ENCODE results near the gene LMNTD1.

The LMNTD1 gene

DNA sequence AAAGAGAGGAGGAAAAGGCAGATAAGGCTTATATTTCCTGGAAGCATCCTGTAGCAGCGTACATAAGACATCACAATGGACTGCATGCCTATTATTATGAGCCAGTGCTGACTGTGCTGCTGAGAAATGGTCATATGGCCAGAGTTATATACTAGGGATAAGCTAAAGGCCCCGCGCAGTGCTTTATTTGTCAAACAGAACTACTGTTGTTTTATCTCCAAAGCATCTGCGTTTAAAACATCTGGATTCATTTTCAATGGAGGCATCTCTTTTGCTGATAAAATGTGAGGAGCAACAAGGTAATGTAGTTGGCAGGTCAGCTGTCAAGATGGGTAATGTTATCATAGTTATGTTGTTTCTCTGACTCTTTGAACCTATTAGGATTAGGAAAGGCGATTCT, 28.0 kb upstream of the LMNTD1 start:
- H3K4me3 ChIP-seq (ENCODE audit: low read depth, low read length) = no peak overlapping the region
- H3K27ac ChIP-seq (ENCODE audit: extremely low read depth, low read depth, low read length) = no peak overlapping the region
- H3K36me3 ChIP-seq (ENCODE audit: control insufficient read depth in 2 of 2, insufficient read depth in 1 of 2, low read length in 2 of 2) = no peaks in the 10 kb centered on the region
- H3K4me1 ChIP-seq (ENCODE audit: control insufficient read depth, insufficient read depth, low read length) = peaks cover 8% of the 10 kb centered on the region; the same call in 1 of the 2 replicates
- no peak for TF ChIP-seq ZNF248 (tag by site-specific recombination; IDR thresholded peaks at IDR 0.05)
- no peak for TF ChIP-seq ZNF658 (tag by site-specific recombination; IDR thresholded peaks at IDR 0.05)
- TF ChIP-seq, protein P1, sequence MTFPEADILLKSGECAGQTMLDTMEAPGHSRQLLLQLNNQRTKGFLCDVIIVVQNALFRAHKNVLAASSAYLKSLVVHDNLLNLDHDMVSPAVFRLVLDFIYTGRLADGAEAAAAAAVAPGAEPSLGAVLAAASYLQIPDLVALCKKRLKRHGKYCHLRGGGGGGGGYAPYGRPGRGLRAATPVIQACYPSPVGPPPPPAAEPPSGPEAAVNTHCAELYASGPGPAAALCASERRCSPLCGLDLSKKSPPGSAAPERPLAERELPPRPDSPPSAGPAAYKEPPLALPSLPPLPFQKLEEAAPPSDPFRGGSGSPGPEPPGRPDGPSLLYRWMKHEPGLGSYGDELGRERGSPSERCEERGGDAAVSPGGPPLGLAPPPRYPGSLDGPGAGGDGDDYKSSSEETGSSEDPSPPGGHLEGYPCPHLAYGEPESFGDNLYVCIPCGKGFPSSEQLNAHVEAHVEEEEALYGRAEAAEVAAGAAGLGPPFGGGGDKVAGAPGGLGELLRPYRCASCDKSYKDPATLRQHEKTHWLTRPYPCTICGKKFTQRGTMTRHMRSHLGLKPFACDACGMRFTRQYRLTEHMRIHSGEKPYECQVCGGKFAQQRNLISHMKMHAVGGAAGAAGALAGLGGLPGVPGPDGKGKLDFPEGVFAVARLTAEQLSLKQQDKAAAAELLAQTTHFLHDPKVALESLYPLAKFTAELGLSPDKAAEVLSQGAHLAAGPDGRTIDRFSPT (tag by site-specific recombination; IDR thresholded peaks at IDR 0.05) = no peak
- no peak for TF ChIP-seq ZBTB48 (tag by site-specific recombination; IDR thresholded peaks at IDR 0.05)
- no peak for TF ChIP-seq GLIS1 (tag by site-specific recombination; IDR thresholded peaks at IDR 0.05)
- TF ChIP-seq, protein P2, sequence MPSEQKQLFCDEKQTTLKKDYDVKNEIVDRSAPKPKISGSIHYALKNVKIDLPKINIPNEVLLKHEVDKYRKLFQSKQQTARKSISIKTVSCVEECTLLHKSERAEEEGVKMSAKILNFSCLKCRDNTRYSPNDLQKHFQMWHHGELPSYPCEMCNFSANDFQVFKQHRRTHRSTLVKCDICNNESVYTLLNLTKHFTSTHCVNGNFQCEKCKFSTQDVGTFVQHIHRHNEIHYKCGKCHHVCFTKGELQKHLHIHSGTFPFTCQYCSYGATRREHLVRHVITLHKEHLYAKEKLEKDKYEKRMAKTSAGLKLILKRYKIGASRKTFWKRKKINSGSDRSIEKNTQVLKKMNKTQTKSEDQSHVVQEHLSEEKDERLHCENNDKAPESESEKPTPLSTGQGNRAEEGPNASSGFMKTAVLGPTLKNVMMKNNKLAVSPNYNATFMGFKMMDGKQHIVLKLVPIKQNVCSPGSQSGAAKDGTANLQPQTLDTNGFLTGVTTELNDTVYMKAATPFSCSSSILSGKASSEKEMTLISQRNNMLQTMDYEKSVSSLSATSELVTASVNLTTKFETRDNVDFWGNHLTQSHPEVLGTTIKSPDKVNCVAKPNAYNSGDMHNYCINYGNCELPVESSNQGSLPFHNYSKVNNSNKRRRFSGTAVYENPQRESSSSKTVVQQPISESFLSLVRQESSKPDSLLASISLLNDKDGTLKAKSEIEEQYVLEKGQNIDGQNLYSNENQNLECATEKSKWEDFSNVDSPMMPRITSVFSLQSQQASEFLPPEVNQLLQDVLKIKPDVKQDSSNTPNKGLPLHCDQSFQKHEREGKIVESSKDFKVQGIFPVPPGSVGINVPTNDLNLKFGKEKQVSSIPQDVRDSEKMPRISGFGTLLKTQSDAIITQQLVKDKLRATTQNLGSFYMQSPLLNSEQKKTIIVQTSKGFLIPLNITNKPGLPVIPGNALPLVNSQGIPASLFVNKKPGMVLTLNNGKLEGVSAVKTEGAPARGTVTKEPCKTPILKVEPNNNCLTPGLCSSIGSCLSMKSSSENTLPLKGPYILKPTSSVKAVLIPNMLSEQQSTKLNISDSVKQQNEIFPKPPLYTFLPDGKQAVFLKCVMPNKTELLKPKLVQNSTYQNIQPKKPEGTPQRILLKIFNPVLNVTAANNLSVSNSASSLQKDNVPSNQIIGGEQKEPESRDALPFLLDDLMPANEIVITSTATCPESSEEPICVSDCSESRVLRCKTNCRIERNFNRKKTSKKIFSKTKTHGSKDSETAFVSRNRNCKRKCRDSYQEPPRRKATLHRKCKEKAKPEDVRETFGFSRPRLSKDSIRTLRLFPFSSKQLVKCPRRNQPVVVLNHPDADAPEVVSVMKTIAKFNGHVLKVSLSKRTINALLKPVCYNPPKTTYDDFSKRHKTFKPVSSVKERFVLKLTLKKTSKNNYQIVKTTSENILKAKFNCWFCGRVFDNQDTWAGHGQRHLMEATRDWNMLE (tag by site-specific recombination; conservative IDR thresholded peaks at IDR 0.05; ENCODE audit: low read depth) = no peak
- TF ChIP-seq REPIN1 (tag by site-specific recombination; IDR thresholded peaks at IDR 0.05; ENCODE audit: low read depth) = no peak
- TF ChIP-seq IKZF3 (tag by site-specific recombination; IDR thresholded peaks at IDR 0.05) = no peak
- TF ChIP-seq ZNF174 (tag by site-specific recombination; IDR thresholded peaks at IDR 0.05) = no peak
- no peak for TF ChIP-seq ZNF501 (tag by site-specific recombination; IDR thresholded peaks at IDR 0.05)
- no peak for TF ChIP-seq OSR2 (tag by site-specific recombination; IDR thresholded peaks at IDR 0.05)
- no peak for TF ChIP-seq ZNF133 (tag by site-specific recombination; IDR thresholded peaks at IDR 0.05)
- no peak for TF ChIP-seq KLF9 (tag by site-specific recombination; IDR thresholded peaks at IDR 0.05; ENCODE audit: low read depth)
- POLR2A ChIA-PET = no interaction called here
- CTCF ChIA-PET = interaction anchor here (0.7 kb wide), 1 partner anchor 437 kb away, joined by 3 read pairs; no protein-coding TSS in a partner anchor
- H3K9me3 ChIP-seq (ENCODE audit: control insufficient read depth, insufficient read depth, low read depth, low read length) = no peaks in the 10 kb centered on the region

DNA sequence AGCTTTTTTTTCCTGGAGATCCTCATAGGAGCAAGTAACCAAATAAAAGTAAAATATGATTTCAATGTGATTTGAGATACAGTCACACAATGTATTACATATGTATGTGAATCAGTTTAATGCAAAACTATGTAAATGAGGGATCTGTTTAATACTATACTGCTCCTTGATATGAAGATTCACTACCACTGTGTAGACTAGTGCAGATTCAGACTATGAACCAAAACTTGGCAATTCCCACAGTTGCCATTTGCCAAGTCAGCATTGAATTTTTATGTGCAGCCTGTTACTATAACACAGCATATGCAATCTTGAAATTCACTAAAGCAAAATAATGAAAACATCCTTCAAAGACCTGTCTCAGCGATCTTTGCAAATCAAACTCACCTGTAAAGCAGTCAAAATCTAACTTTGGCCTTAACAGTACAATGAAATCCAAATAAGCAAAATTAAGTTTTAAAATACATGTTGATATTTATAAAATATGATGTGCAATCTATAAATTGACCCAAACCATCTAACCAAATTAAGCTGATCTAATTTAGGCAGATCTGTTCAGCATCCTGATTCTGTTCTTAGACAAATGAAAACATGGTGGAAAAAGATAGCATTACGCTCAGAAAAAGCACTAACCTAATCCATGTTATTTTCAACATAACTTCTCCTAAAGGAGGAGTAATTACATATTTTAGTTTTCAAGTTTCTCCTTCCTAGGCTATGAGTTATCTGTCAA, 25.5 kb upstream of the LMNTD1 start:
- ChIA-PET POLR2A (no interaction called here), CTCF (interaction anchor here (1.2 kb wide), 1 partner anchor 10 kb away, joined by 3 read pairs; no protein-coding TSS in a partner anchor)
- H3K9me3 ChIP-seq (ENCODE audit: control insufficient read depth, insufficient read depth, low read depth, low read length) = no peaks in the 10 kb centered on the region
- H3K4me1 ChIP-seq (ENCODE audit: control insufficient read depth, insufficient read depth, low read length) = peaks cover under 1% of the 10 kb centered on the region; the same call in 1 of the 2 replicates
- no peak overlapping the region for H3K27ac ChIP-seq (ENCODE audit: extremely low read depth, low read depth, low read length)
- TF ChIP-seq ZNF37A (tag by site-specific recombination; IDR thresholded peaks at IDR 0.05) (no peak), ZNF214 (tag by site-specific recombination; IDR thresholded peaks at IDR 0.05; ENCODE audit: borderline replicate concordance) (no peak)
- no peaks in the 10 kb centered on the region for H3K36me3 ChIP-seq (ENCODE audit: control insufficient read depth in 2 of 2, insufficient read depth in 1 of 2, low read length in 2 of 2)
- no peak overlapping the region for H3K4me3 ChIP-seq (ENCODE audit: low read depth, low read length)
